Measurements from ENCODE around the gene SLC1A2. TPM values are rescaled to one million over a fixed set of nuclear protein-coding genes. Genes with fewer than 3 reads are reported as not detected.

Gene SLC1A2
- total RNA-seq = under 1 TPM in 1 of 2 experiments, not detected in 1; 0.08 TPM

DNA sequence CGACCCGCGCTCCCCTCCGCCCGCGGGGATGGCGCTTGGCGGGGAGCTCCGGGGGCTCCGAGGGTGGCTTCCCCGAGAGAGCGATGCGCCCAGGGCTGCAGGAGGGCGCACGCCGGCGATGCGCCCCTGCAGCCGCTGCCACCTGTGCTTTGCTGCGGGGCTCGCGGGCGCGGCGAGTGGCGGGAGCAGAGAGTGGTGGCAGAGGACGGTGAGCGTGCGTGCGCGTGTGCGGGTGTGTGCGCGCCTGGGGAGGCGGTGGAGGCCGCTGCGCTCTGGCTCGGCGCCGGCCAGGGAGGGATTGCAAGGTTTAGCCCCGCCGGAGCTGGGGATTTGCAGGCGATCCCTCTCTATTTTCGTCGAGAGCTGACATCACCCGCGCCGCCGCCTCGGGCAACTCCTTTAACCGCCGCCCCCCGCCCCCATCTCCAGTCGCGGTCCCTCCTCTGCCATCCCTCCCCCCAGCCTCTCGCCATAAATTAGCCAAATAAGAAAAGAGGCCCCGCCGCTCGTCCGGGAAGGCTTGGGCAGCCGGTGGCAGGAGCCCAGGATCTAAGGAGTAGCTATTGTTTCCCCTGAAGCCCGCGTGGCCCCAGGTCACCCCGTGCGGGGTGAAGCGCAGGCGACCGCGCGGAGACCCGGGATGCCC lies at the start of gene SLC1A2:
Gene SLC1A2, minus strand, starts transcription at position 375 of the 646 bp plus-strand sequence. CDS start 592 bp downstream, outside the sequence.
- H3K27me3 Mint-ChIP-seq = peaks cover 89% of the 10 kb centered on the region
- H3K9me3 Mint-ChIP-seq = no peaks in the 10 kb centered on the region
- DNase-seq = peak; percentile 26
- peak within 1 kb of the TSS; percentile 66 for H3K4me3 Mint-ChIP-seq
- peaks cover 8% of the 10 kb centered on the region for H3K4me1 Mint-ChIP-seq
- H3K36me3 Mint-ChIP-seq = no peaks in the 10 kb centered on the region
- H3K27ac Mint-ChIP-seq = no peak within 1 kb of the TSS

DNA sequence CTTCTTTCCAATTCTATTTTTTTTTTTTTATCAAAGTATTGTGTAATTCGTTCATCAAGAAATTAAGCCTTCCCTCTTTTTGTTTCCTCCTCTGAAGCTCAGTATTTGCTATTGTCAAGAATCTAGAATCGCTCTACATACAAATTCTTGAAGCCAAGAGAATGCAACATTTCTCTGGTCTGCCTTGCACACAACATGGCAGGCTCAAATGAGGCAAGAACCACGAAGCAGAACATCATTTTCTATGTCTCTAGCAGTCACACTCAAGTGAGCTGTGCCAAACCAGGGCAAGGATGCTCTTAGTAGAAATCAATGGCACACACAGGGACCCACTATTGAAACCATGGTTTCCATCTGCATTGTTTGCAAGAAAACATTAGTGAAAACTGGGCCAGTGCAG lies 46.7 kb upstream of the SLC1A2 start:
- Mint-ChIP-seq H3K27ac (no peak overlapping the region), H3K27me3 (peaks cover 22% of the 10 kb centered on the region), H3K36me3 (no peaks in the 10 kb centered on the region)

GRCh38 chr11:35464308-35464707 lies 45.0 kb upstream of the SLC1A2 start:
- Mint-ChIP-seq H3K27me3 (peaks cover 22% of the 10 kb centered on the region), H3K36me3 (no peaks in the 10 kb centered on the region), H3K27ac (no peak overlapping the region), H3K4me3 (no peak overlapping the region), H3K4me1 (no peaks in the 10 kb centered on the region), H3K9me3 (no peaks in the 10 kb centered on the region)
- DNase-seq = no peak

More for the DNA sequence above, 46.7 kb upstream of the SLC1A2 start:
- H3K9me3 Mint-ChIP-seq = no peaks in the 10 kb centered on the region
- H3K4me1 Mint-ChIP-seq = no peaks in the 10 kb centered on the region
- H3K4me3 Mint-ChIP-seq = no peak overlapping the region
- DNase-seq = no peak

GRCh38 chr11:35463331-35463751 lies 44.0 kb upstream of the SLC1A2 start:
- Mint-ChIP-seq H3K36me3 (no peaks in the 10 kb centered on the region), H3K27ac (no peak overlapping the region), H3K27me3 (peaks cover 17% of the 10 kb centered on the region), H3K4me3 (no peak overlapping the region), H3K9me3 (no peaks in the 10 kb centered on the region), H3K4me1 (no peaks in the 10 kb centered on the region)
- DNase-seq = no peak

DNA sequence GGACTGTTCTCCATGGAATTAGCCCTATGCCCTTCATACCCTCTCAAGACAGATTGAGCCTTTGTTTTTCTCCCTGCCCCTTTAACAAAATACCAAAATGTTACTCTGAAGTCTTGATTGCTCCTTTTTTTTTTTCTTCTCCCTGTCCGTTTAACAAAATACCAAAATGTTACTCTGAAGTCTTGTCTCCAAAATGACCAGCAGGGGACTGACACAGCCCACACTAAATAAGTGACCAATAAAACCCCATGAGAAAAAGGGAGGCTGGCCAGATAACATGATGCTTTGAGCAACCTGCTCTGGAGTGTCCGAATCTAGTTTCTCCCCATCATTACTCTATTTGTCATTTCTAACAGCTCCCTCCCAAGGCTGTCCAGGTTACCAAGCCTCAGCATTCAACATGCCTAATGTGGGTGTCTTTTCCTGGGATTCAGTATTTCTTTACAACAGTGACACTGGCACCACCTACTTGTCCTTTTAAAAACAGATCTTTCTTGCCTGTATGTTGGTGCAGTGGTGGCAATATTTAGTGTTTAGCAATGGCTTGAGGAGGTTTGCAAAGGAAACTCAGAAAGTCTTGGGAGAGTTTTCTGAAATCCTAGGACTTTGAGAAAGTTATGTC lies 42.7 kb upstream of the SLC1A2 start:
- no peaks in the 10 kb centered on the region for H3K9me3 Mint-ChIP-seq
- no peaks in the 10 kb centered on the region for H3K4me1 Mint-ChIP-seq
- H3K27me3 Mint-ChIP-seq = peaks cover 17% of the 10 kb centered on the region
- H3K27ac Mint-ChIP-seq = no peak overlapping the region
- H3K4me3 Mint-ChIP-seq = no peak overlapping the region
- no peaks in the 10 kb centered on the region for H3K36me3 Mint-ChIP-seq
- no peak for DNase-seq

- DNase-seq = no peak
- peaks cover 9% of the 10 kb centered on the region for H3K27me3 Mint-ChIP-seq
- no peaks in the 10 kb centered on the region for H3K36me3 Mint-ChIP-seq
Measured at GRCh38 chr11:35459489-35459888, 40.1 kb upstream of the SLC1A2 start.

DNA sequence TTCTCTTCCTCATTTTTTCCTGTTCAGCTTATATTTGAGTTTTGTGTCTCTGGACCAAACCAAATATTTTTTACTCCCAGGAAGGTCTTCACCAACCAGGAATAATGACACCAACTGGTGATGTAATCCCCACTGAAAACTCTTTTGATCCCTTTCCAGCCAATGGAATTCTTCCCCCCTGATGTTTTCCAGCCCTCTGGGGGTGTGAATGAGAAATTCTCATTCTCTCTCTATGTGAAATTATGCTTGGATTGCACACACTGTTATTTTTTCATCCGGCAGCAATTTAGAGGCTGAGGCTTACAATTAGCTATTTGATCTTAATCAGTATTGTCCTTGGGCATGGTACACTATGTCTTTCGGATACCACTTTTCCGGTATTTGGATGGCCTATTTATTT lies 39.5 kb upstream of the SLC1A2 start:
- Mint-ChIP-seq H3K36me3 (no peaks in the 10 kb centered on the region), H3K9me3 (no peaks in the 10 kb centered on the region), H3K27me3 (peaks cover 5% of the 10 kb centered on the region), H3K4me1 (no peaks in the 10 kb centered on the region), H3K27ac (no peak overlapping the region), H3K4me3 (no peak overlapping the region)
- no peak for DNase-seq

More at GRCh38 chr11:35459489-35459888, 40.1 kb upstream of the SLC1A2 start:
- Mint-ChIP-seq H3K4me1 (no peaks in the 10 kb centered on the region), H3K27ac (no peak overlapping the region), H3K9me3 (no peaks in the 10 kb centered on the region), H3K4me3 (no peak overlapping the region)

- no peaks in the 10 kb centered on the region for H3K36me3 Mint-ChIP-seq
- no peak overlapping the region for H3K27ac Mint-ChIP-seq
- H3K4me1 Mint-ChIP-seq = no peaks in the 10 kb centered on the region
- no peaks in the 10 kb centered on the region for H3K27me3 Mint-ChIP-seq
- no peaks in the 10 kb centered on the region for H3K9me3 Mint-ChIP-seq
- no peak overlapping the region for H3K4me3 Mint-ChIP-seq
- DNase-seq = no peak
Measured at GRCh38 chr11:35454362-35454761, 35.0 kb upstream of the SLC1A2 start.

DNA sequence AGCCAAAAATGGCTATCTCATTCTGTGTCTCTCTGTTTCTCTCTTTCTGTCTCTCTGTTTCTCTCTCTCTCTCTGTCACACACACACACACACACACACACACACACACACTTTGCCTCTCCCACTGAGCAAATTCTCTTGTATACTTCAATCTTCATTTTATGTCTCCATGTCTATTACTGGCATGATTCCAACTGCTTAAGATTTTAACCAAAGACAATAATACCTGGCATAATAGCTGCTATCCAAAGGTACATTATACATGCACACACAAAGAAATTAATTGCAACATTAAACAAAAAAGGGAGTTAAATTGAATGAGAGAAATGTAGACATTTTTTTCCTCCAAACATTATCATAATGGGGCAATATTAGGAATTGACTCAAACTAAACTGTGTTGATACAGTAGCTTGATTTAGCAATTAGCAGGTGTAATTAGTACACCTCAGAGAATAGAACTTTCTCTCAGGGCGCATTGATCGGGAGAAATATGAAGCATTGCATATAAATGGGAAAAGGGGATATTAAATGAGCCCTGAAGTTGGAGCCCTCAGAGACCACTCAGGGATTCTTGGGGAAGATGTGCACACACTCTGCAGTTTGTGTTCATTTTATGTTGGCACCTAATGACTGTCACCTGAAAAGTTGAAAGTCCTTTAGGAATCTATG lies 17.4 kb upstream of the SLC1A2 start:
- DNase-seq = no peak
- Mint-ChIP-seq H3K9me3 (no peaks in the 10 kb centered on the region), H3K27ac (no peak overlapping the region), H3K27me3 (peaks cover 40% of the 10 kb centered on the region), H3K4me1 (no peaks in the 10 kb centered on the region), H3K4me3 (no peak overlapping the region), H3K36me3 (no peaks in the 10 kb centered on the region)

GRCh38 chr11:35433588-35433987 lies 14.2 kb upstream of the SLC1A2 start:
- Mint-ChIP-seq H3K36me3 (no peaks in the 10 kb centered on the region), H3K4me3 (no peak overlapping the region), H3K4me1 (no peaks in the 10 kb centered on the region), H3K27me3 (peaks cover 39% of the 10 kb centered on the region), H3K27ac (no peak overlapping the region), H3K9me3 (no peaks in the 10 kb centered on the region)
- no peak for DNase-seq

DNA sequence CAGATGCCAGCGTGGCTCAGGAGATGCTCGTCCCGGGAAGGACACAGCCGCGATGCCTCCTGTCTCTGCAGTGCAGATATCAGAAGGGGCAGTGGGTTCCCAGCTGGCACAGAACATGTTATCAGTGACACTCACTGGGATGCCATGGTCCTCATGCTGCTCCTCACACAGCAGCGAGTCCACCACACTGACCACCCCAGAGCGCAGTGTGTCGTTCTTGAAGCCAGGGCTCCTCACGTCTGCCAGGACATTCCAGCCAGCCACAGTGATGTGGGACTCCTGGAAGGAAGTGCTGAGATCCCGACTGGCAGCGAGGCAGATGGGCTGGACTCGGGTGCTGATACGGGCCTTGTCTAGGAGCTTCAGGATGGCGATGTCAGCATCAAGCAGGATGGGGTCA lies 13.1 kb upstream of the SLC1A2 start:
- H3K9me3 Mint-ChIP-seq = no peaks in the 10 kb centered on the region
- no peaks in the 10 kb centered on the region for H3K36me3 Mint-ChIP-seq
- no peak overlapping the region for H3K27ac Mint-ChIP-seq
- H3K4me3 Mint-ChIP-seq = no peak overlapping the region
- DNase-seq = no peak
- H3K4me1 Mint-ChIP-seq = no peaks in the 10 kb centered on the region
- peaks cover 42% of the 10 kb centered on the region for H3K27me3 Mint-ChIP-seq

- H3K4me1 Mint-ChIP-seq = no peaks in the 10 kb centered on the region
- DNase-seq = no peak
- H3K27ac Mint-ChIP-seq = no peak overlapping the region
- peaks cover 66% of the 10 kb centered on the region for H3K27me3 Mint-ChIP-seq
- no peaks in the 10 kb centered on the region for H3K9me3 Mint-ChIP-seq
- H3K36me3 Mint-ChIP-seq = no peaks in the 10 kb centered on the region
- no peak overlapping the region for H3K4me3 Mint-ChIP-seq
Measured at GRCh38 chr11:35427071-35427470, 7.7 kb upstream of the SLC1A2 start.

GRCh38 chr11:35426351-35426750 lies 7.0 kb upstream of the SLC1A2 start:
- Mint-ChIP-seq H3K36me3 (no peaks in the 10 kb centered on the region), H3K27me3 (peaks cover 70% of the 10 kb centered on the region), H3K4me1 (no peaks in the 10 kb centered on the region), H3K27ac (no peak overlapping the region), H3K9me3 (no peaks in the 10 kb centered on the region), H3K4me3 (no peak overlapping the region)
- no peak for DNase-seq

DNA sequence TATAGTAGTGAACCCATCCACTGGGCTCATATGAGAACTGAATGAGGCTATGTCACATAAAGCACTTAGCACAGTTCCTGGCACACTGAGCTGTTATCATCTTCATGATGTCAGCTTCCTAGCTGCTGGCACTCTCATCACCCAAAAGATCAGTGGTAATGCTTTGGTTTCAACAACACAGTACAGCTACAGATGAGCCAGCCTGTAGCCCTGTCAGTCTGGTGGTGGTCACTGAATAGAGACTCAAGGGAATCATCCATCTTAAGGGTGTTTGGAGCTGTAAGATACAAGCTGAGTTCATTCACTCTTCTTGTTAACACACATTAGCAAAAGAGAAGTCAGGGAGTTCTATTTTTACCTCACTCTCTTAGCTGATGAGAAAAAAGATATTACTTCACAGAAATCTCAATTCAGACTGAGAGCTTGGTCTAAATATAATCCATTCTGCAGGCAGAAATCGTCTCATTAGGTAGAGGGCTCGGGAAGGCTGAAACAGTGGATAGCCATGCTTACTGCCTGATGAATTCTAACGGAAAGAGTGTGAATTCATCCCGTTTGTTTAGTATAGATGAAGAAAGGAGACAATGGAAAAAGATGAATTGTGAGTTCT lies 6.3 kb upstream of the SLC1A2 start:
- no peak overlapping the region for H3K4me3 Mint-ChIP-seq
- peaks cover 70% of the 10 kb centered on the region for H3K27me3 Mint-ChIP-seq
- no peaks in the 10 kb centered on the region for H3K9me3 Mint-ChIP-seq
- no peak overlapping the region for H3K27ac Mint-ChIP-seq
- no peak for DNase-seq
- H3K4me1 Mint-ChIP-seq = no peaks in the 10 kb centered on the region
- no peaks in the 10 kb centered on the region for H3K36me3 Mint-ChIP-seq

GRCh38 chr11:35424157-35424940 lies 5.0 kb upstream of the SLC1A2 start:
- Mint-ChIP-seq H3K27ac (no peak overlapping the region), H3K27me3 (peaks cover 80% of the 10 kb centered on the region)

More at GRCh38 chr11:35424157-35424940, 5.0 kb upstream of the SLC1A2 start:
- DNase-seq = no peak
- no peaks in the 10 kb centered on the region for H3K9me3 Mint-ChIP-seq
- no peaks in the 10 kb centered on the region for H3K36me3 Mint-ChIP-seq
- no peak overlapping the region for H3K4me3 Mint-ChIP-seq
- H3K4me1 Mint-ChIP-seq = peaks cover 3% of the 10 kb centered on the region
